Testis (tissue), 2 donors: ENCODE measurements around the gene NAT16.

ENCODE experiments used
- POLR2A ChIP-seq: fragments of 450-650 bp; IDR thresholded peaks from one replicate; pipeline ENCODE4 v1.6.1; 2017; ENCODE audit warnings: antibody characterized with exemption, mild to moderate bottlenecking, moderate library complexity
- TF ChIP-seq, protein P1 (sequence below), 3 experiments: fragments of 450-650 bp in 2 of 3; fragments of 200-600 bp in 1 of 3; sonication (generic) in 1 of 3; IDR thresholded peaks; one replicate each; pipeline ENCODE4 v1.5.1; 2016 to 2019; ENCODE audit warnings: antibody characterized with exemption in 3 of 3, mild to moderate bottlenecking in 2 of 3, moderate library complexity in 1 of 3

DNA sequence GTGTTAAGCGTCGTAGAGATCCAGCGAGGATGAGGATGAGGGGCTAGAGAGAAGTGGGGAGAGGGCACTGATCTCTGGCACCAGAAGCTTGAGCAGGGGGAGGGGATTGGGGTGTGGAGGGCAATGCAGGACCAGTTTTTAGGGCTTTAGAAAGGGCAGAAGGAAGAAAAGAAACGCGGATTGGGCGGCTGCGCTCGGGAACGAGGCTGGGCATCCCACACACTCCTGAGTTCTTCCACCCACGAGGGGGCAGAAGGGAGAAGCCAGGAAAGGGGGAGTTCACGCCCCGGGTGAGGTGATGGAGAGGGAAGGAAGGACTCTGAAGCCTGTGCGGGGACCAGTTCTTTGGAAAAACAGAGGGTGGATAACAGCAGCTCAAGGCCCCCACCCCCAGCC is 8.7 kb downstream of the NAT16 start:
- TF ChIP-seq, protein P1, sequence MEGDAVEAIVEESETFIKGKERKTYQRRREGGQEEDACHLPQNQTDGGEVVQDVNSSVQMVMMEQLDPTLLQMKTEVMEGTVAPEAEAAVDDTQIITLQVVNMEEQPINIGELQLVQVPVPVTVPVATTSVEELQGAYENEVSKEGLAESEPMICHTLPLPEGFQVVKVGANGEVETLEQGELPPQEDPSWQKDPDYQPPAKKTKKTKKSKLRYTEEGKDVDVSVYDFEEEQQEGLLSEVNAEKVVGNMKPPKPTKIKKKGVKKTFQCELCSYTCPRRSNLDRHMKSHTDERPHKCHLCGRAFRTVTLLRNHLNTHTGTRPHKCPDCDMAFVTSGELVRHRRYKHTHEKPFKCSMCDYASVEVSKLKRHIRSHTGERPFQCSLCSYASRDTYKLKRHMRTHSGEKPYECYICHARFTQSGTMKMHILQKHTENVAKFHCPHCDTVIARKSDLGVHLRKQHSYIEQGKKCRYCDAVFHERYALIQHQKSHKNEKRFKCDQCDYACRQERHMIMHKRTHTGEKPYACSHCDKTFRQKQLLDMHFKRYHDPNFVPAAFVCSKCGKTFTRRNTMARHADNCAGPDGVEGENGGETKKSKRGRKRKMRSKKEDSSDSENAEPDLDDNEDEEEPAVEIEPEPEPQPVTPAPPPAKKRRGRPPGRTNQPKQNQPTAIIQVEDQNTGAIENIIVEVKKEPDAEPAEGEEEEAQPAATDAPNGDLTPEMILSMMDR (IDR thresholded peaks at IDR 0.05) = no peak
- TF ChIP-seq POLR2A = no peak
